HepG2 (cell line): Measurements from ENCODE around the gene CHRM5. TPM values are rescaled to one million over a fixed set of nuclear protein-coding genes. Genes with fewer than 3 reads are reported as not detected.

Experiments used
- BRF2 ChIP-seq: sonication (generic); formaldehyde crosslinking; IDR thresholded peaks from 2 replicates; pipeline ENCODE4 v1.8.1; 2022; ENCODE audit warnings: mild to moderate bottlenecking, missing genetic modification reagents
- CEBPB ChIP-seq: IDR thresholded peaks from 2 replicates; pipeline ENCODE4 v1.6.1; 2011; ENCODE audit warnings: low read depth, low read length, improper control_type of control experiment, borderline replicate concordance
- EZH2 ChIP-seq: conservative IDR thresholded peaks from 2 replicates; pipeline ENCODE4 v1.6.1; 2012; ENCODE audit warnings: mild to moderate bottlenecking, low read depth, low read length, moderate library complexity
- GPN1 ChIP-seq: sonication (generic); formaldehyde crosslinking; IDR thresholded peaks from 2 replicates; pipeline ENCODE4 v1.5.1; 2020; ENCODE audit warnings: missing genetic modification reagents, borderline replicate concordance
- HHEX ChIP-seq: IDR thresholded peaks from 2 replicates; pipeline ENCODE4 v1.6.1; 2016; ENCODE audit warnings: control low read depth
- JUND ChIP-seq: sonication (generic); formaldehyde crosslinking; IDR thresholded peaks from 2 replicates; pipeline ENCODE4 v1.8.0; 2022; ENCODE audit warnings: mild to moderate bottlenecking, missing genetic modification reagents
- KDM5B ChIP-seq: sonication (generic); formaldehyde crosslinking; IDR thresholded peaks from 2 replicates; pipeline ENCODE4 v1.4.0; 2020; ENCODE audit warnings: missing genetic modification reagents, mild to moderate bottlenecking, borderline replicate concordance
- NFAT5 ChIP-seq: sonication (generic); formaldehyde crosslinking; IDR thresholded peaks from 2 replicates; pipeline ENCODE4 v1.4.0; 2020; ENCODE audit warnings: missing genetic modification reagents
- POLR2A ChIP-seq, 2 experiments: IDR thresholded peaks; 2 replicates each; pipeline ENCODE4 v1.6.1; 2011; ENCODE audit warnings: low read depth in 2 of 2, low read length in 2 of 2, mild to moderate bottlenecking in 1 of 2, moderate library complexity in 1 of 2; ENCODE audit not compliant: insufficient read depth in 1 of 2
- RXRA ChIP-seq: sonication (generic); formaldehyde crosslinking; IDR thresholded peaks from 2 replicates; pipeline ENCODE4 v1.5.1; 2020; ENCODE audit warnings: missing genetic modification reagents
- TEAD3 ChIP-seq: optimal IDR thresholded peaks from 2 replicates; pipeline ENCODE3; 2016; ENCODE audit warnings: borderline replicate concordance
- TFAP4 ChIP-seq: sonication (generic); IDR thresholded peaks from 2 replicates; pipeline ENCODE4 v1.6.1; 2016; ENCODE audit warnings: low read depth, borderline replicate concordance
- ZBTB49 ChIP-seq: sonication (generic); formaldehyde crosslinking; IDR thresholded peaks from 2 replicates; pipeline ENCODE4 v1.4.0; 2020; ENCODE audit warnings: missing genetic modification reagents, borderline replicate concordance
- ZKSCAN5 ChIP-seq: sonication (generic); formaldehyde crosslinking; IDR thresholded peaks from 2 replicates; pipeline ENCODE4 v1.5.1; 2020; ENCODE audit warnings: mild to moderate bottlenecking, missing genetic modification reagents
- ZNF510 ChIP-seq: sonication (generic); formaldehyde crosslinking; IDR thresholded peaks from 2 replicates; pipeline ENCODE4 v1.4.0; 2020; ENCODE audit warnings: low read depth, mild to moderate bottlenecking, missing genetic modification reagents
- ZNF558 ChIP-seq: sonication (generic); formaldehyde crosslinking; IDR thresholded peaks from 2 replicates; pipeline ENCODE4 v1.9.0; 2022; ENCODE audit warnings: mild to moderate bottlenecking, missing genetic modification reagents, borderline replicate concordance
- ZNF770 ChIP-seq: sonication (generic); formaldehyde crosslinking; IDR thresholded peaks from 2 replicates; pipeline ENCODE4 v1.5.0; 2020; ENCODE audit warnings: mild to moderate bottlenecking, missing genetic modification reagents
- polyA plus RNA-seq, 8 experiments: library from polyadenylated mRNA; depleted of rRNA in 3 of 8; stranded (reverse) in 7 of 8; unstranded in 1 of 8; fragments of >200 nt; fragmentation: Illumina TruSeq in 4 of 8; extraction: Trizol in 4 of 8; gene quantifications; 2 replicates each; pipeline versions ENCODE4 v1.2.1 to v1.2.3, GENCODE V29; 2011 to 2016; ENCODE audit warnings: low read depth in 4 of 8, missing spikeins in 1 of 8, mixed read lengths in 1 of 8; ENCODE audit not compliant: insufficient read depth in 1 of 8
- total RNA-seq, 5 experiments: library from RNA; depleted of rRNA; stranded (reverse); fragments of >200 nt; fragmentation: Illumina TruSeq; extraction: Trizol; gene quantifications; 2 replicates each; pipeline ENCODE4 v1.2.3, GENCODE V29; 2016; ENCODE audit warnings: low read depth in 1 of 5

CHRM5 gene
- total and polyA plus RNA-seq, 2 of the 13 experiments (the other 11 are each of a cell fraction or from before 2014, with no cell fraction given): not detected

GRCh38 chr15:34101366-34102174 is 133.3 kb downstream of the CHRM5 start, which contains the start of the genes EMC7 and PGBD4 (continued):
- 0 out of 2 replicates have a peak, but pooled peaks have one; percentile 80 for TF ChIP-seq ZNF558 (CRISPR knock-in tag)
- peak; percentile 86 to 93 for TF ChIP-seq POLR2A (IDR thresholded peaks at IDR 0.05; ENCODE audit: insufficient read depth in 1 of 2, low read depth in 2 of 2, low read length in 2 of 2)
- TF ChIP-seq TEAD3 (CRISPR knock-in tag): peak; percentile 51
- TF ChIP-seq JUND (CRISPR knock-in tag): 0 out of 2 replicates have a peak, but pooled peaks have one; percentile 19
- TF ChIP-seq ZNF510 (CRISPR knock-in tag): no peak
- TF ChIP-seq GPN1 (CRISPR knock-in tag): no peak
- no peak for TF ChIP-seq ZBTB49 (CRISPR knock-in tag)
- peak; percentile 65; the same call in 1 of the 2 replicates for TF ChIP-seq BRF2
- TF ChIP-seq RXRA (CRISPR knock-in tag): peak; percentile 37; the same call in 1 of the 2 replicates
- no peak for TF ChIP-seq NFAT5 (CRISPR knock-in tag)
- TF ChIP-seq KDM5B (CRISPR knock-in tag): peak; percentile 52; the same call in 1 of the 2 replicates
- TF ChIP-seq HHEX (CRISPR knock-in tag): 0 out of 2 replicates have a peak, but pooled peaks have one; percentile 41
- TF ChIP-seq CEBPB: peak; percentile 16; the same call in 1 of the 2 replicates
- TF ChIP-seq EZH2: no peak
- no peak for TF ChIP-seq ZKSCAN5 (CRISPR knock-in tag)
- TF ChIP-seq ZNF770 (CRISPR knock-in tag): 0 out of 2 replicates have a peak, but pooled peaks have one; percentile 5
- TF ChIP-seq TFAP4: peak; percentile 53; the same call in 1 of the 2 replicates
